Measurements from ENCODE around the gene ATP5PO.

DNA sequence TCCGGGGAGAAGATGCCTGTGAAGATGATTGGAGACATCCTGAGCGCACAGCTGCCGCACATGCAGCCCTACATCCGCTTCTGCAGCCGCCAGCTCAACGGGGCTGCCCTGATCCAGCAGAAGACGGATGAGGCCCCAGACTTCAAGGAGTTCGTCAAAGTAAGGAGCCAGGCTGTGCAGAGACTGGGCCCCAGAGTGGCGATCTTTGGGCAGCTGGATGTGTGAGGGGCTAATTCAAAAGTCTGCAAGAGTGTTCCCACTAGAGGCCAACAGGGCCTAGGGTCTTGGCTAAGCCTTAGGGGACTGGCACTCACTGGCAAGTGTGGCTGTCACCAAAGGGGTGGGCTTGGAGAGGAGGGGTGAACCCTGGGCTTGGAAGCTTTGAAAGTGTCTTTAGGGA is 50.4 kb downstream of the ATP5PO start:
- TF ChIP-seq, protein P1, sequence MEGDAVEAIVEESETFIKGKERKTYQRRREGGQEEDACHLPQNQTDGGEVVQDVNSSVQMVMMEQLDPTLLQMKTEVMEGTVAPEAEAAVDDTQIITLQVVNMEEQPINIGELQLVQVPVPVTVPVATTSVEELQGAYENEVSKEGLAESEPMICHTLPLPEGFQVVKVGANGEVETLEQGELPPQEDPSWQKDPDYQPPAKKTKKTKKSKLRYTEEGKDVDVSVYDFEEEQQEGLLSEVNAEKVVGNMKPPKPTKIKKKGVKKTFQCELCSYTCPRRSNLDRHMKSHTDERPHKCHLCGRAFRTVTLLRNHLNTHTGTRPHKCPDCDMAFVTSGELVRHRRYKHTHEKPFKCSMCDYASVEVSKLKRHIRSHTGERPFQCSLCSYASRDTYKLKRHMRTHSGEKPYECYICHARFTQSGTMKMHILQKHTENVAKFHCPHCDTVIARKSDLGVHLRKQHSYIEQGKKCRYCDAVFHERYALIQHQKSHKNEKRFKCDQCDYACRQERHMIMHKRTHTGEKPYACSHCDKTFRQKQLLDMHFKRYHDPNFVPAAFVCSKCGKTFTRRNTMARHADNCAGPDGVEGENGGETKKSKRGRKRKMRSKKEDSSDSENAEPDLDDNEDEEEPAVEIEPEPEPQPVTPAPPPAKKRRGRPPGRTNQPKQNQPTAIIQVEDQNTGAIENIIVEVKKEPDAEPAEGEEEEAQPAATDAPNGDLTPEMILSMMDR (IDR thresholded peaks at IDR 0.05), result no peak
- no peak for TF ChIP-seq EZH2 (IDR thresholded peaks at IDR 0.05; ENCODE audit: borderline replicate concordance, insufficient read depth, low read depth, low read length, poor library complexity, severe bottlenecking)

All from B cell (primary cell).